Measurements from ENCODE around the gene MYO10. TPM values are rescaled to one million over a fixed set of nuclear protein-coding genes. Genes with fewer than 3 reads are reported as not detected.

The MYO10 gene
- total RNA-seq, 2 donors from 2014 or later, result 40.0 to 89.2 TPM

DNA sequence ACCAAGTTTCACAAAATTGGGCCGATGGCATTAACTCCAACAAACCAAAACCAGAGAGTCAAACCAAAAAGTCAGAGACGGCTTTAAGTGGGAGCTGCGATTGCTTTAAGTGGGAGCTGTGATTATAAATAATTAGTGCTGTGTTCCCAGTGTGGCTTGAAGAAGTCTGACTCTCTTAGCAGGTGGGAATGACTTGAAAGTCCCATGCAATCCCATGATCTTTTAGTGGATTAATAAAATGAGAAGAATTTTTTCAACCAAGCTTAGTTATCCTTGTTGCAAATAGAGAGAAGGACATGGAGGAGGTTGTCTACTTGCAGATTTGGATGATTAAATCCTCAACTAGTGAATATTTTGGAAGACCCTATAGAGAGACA lies 68.5 kb downstream of the MYO10 start:
- Histone ChIP-seq H3K27ac (ENCODE audit: low read depth, low read length) (no peak overlapping the region), H3K4me3 (ENCODE audit: low read length) (no peak overlapping the region), H3K4me1 (ENCODE audit: control insufficient read depth, insufficient read depth, low read length) (peaks cover 17% of the 10 kb centered on the region), H3K9me3 (ENCODE audit: control insufficient read depth, low read length) (peaks cover 9% of the 10 kb centered on the region), H3K27me3 (ENCODE audit: control insufficient read depth, insufficient read depth, low read length, poor library complexity, severe bottlenecking) (no peaks in the 10 kb centered on the region), H3K36me3 (ENCODE audit: control insufficient read depth, insufficient read depth, low read length) (peaks cover 70% of the 10 kb centered on the region), H3K9ac (ENCODE audit: extremely low read depth, low read length, poor library complexity, severe bottlenecking) (no peak overlapping the region)
- Mint-ChIP-seq H3K36me3 (ENCODE audit: low read depth) (peaks cover 52% of the 10 kb centered on the region), H3K27me3 (ENCODE audit: insufficient read depth) (no peaks in the 10 kb centered on the region), H3K27ac (peak overlapping the region; percentile 73), H3K9me3 (peaks cover 8% of the 10 kb centered on the region), H3K4me1 (peaks cover 53% of the 10 kb centered on the region), H3K4me3 (no peak overlapping the region)
- no peak for DNase-seq
- TF ChIP-seq CTCF (conservative IDR thresholded peaks at IDR 0.05), result no peak
- 97% methylated on average over 3 of the region's 3 CpGs; no CpG with 5 or more reads in 1 of the 2 experiments for WGBS, 2 experiments (ENCODE audit: insufficient coverage in 1 of 2, insufficient read length in 1 of 2)

DNA sequence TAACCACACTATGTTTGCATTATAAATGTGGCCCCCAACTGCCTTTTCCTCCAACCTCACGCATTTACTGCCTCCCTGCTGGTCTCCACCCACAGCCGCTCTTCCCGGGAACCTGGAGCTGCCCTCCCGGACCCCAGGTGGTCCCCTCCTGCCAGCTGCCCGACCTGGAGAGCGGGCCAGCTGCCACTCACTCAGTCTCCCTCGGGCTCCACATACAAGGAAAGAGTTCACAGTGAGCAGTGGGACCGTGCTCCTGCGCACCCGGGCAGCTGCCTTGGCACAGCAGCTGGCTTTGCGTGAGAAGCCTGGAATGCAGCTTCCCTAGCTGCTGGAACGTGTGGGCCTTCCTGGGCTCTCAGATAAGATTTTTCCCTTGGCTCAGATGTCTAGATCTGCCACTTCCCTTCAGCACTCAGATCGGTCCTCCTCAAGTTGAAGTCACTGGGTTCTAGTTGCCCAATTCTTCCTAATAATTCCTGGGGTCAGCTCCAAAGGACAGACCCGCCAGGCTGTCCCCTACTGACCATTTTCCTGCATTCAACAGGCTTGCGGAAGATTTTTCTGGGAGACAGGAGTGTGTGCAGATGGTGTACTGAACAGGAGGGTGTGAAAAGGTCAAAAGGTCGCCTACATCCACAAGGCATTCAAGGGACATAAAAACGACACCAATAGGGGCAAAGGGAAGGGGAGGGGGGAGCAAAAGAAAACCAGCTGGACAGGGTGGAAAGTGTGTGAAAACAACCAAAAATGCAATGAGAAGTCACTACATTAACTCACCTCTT lies 69.1 kb downstream of the MYO10 start:
- H3K27me3 ChIP-seq (ENCODE audit: control insufficient read depth, insufficient read depth, low read length, poor library complexity, severe bottlenecking), result no peaks in the 10 kb centered on the region
- H3K36me3 Mint-ChIP-seq (ENCODE audit: low read depth), result peaks cover 47% of the 10 kb centered on the region
- peaks cover 22% of the 10 kb centered on the region for H3K4me1 ChIP-seq (ENCODE audit: control insufficient read depth, insufficient read depth, low read length)
- H3K4me3 Mint-ChIP-seq, result no peak overlapping the region
- peak; percentile 75 for DNase-seq
- H3K4me3 ChIP-seq (ENCODE audit: low read length), result no peak overlapping the region
- H3K27me3 Mint-ChIP-seq (ENCODE audit: insufficient read depth), result no peaks in the 10 kb centered on the region
- TF ChIP-seq CTCF (conservative IDR thresholded peaks at IDR 0.05), result no peak
- H3K4me1 Mint-ChIP-seq, result peaks cover 54% of the 10 kb centered on the region
- peaks cover 4% of the 10 kb centered on the region for H3K9me3 ChIP-seq (ENCODE audit: control insufficient read depth, low read length)
- 49 to 68% methylated on average over 8 to 17 of the region's 17 CpGs for WGBS, 2 experiments (ENCODE audit: insufficient coverage in 1 of 2, insufficient read length in 1 of 2)
- peaks cover 68% of the 10 kb centered on the region for H3K36me3 ChIP-seq (ENCODE audit: control insufficient read depth, insufficient read depth, low read length)
- peaks cover 3% of the 10 kb centered on the region for H3K9me3 Mint-ChIP-seq
- H3K27ac ChIP-seq (ENCODE audit: low read depth, low read length), result peak overlapping the region; percentile 21
- no peak overlapping the region for H3K9ac ChIP-seq (ENCODE audit: extremely low read depth, low read length, poor library complexity, severe bottlenecking)
- H3K27ac Mint-ChIP-seq, result peak overlapping the region; percentile 73

GRCh38 chr5:16866273-16866672 lies 69.8 kb downstream of the MYO10 start:
- no peak overlapping the region for H3K27ac Mint-ChIP-seq
- H3K4me3 Mint-ChIP-seq, result no peak overlapping the region
- Histone ChIP-seq H3K9me3 (ENCODE audit: control insufficient read depth, low read length) (no peaks in the 10 kb centered on the region), H3K27ac (ENCODE audit: low read depth, low read length) (no peak overlapping the region), H3K9ac (ENCODE audit: extremely low read depth, low read length, poor library complexity, severe bottlenecking) (no peak overlapping the region), H3K4me1 (ENCODE audit: control insufficient read depth, insufficient read depth, low read length) (peaks cover 23% of the 10 kb centered on the region), H3K4me3 (ENCODE audit: low read length) (no peak overlapping the region), H3K36me3 (ENCODE audit: control insufficient read depth, insufficient read depth, low read length) (peaks cover 68% of the 10 kb centered on the region), H3K27me3 (ENCODE audit: control insufficient read depth, insufficient read depth, low read length, poor library complexity, severe bottlenecking) (no peaks in the 10 kb centered on the region)
- peaks cover 54% of the 10 kb centered on the region for H3K4me1 Mint-ChIP-seq
- no peak for TF ChIP-seq CTCF (conservative IDR thresholded peaks at IDR 0.05)
- DNase-seq, result no peak
- no peaks in the 10 kb centered on the region for H3K9me3 Mint-ChIP-seq
- H3K36me3 Mint-ChIP-seq (ENCODE audit: low read depth), result peaks cover 40% of the 10 kb centered on the region
- 88 to 95% methylated on average over 4 of the region's 4 CpGs for WGBS, 2 experiments (ENCODE audit: insufficient coverage in 1 of 2, insufficient read length in 1 of 2)
- no peaks in the 10 kb centered on the region for H3K27me3 Mint-ChIP-seq (ENCODE audit: insufficient read depth)

Measured in endodermal cell (in vitro differentiated cells).